Fibroblast of villous mesenchyme (primary cell): ENCODE data around the gene MICALL2. TPM values are rescaled to one million over a fixed set of nuclear protein-coding genes. Genes with fewer than 3 reads are reported as not detected.

Experiments
- DNase-seq: peaks from one replicate; pipeline ENCODE4 v3.0.0-alpha.2; 2010; ENCODE audit warnings: low read depth
- H3K4me3 ChIP-seq: 2 replicates; pipeline ENCODE4 v1.5.1; 2011; ENCODE audit warnings: low read depth, mild to moderate bottlenecking, low read length
- CTCF ChIP-seq: IDR thresholded peaks from 2 replicates; pipeline ENCODE4 v1.5.1; 2012; ENCODE audit warnings: low read depth, mild to moderate bottlenecking, low read length; ENCODE audit not compliant: insufficient read depth
- total RNA-seq: library from RNA; depleted of rRNA; stranded (reverse); fragments of >200 nt; gene quantifications from 2 replicates; pipeline ENCODE4 v1.2.3, GENCODE V29; 2012

MICALL2 gene
- total RNA-seq, 1 donor = 34.5 TPM

GRCh38 chr7:1394371-1394770 is 64.9 kb downstream of the MICALL2 start:
- DNase-seq = no peak
- no peak overlapping the region for H3K4me3 ChIP-seq
- TF ChIP-seq CTCF = no peak

- DNase-seq = no peak
- no peak overlapping the region for H3K4me3 ChIP-seq
- TF ChIP-seq CTCF = no peak
These were observed 65.8 kb downstream of the MICALL2 start for GRCh38 chr7:1393421-1393820.

- TF ChIP-seq CTCF = no peak
- H3K4me3 ChIP-seq = no peak overlapping the region
- no peak for DNase-seq
These were observed 66.7 kb downstream of the MICALL2 start for GRCh38 chr7:1392556-1392955.

GRCh38 chr7:1391449-1391848 is 67.8 kb downstream of the MICALL2 start:
- no peak for DNase-seq
- TF ChIP-seq CTCF = no peak
- no peak overlapping the region for H3K4me3 ChIP-seq

GRCh38 chr7:1388703-1389335 is 70.5 kb downstream of the MICALL2 start:
- no peak for TF ChIP-seq CTCF
- DNase-seq = no peak
- H3K4me3 ChIP-seq = no peak overlapping the region

DNA sequence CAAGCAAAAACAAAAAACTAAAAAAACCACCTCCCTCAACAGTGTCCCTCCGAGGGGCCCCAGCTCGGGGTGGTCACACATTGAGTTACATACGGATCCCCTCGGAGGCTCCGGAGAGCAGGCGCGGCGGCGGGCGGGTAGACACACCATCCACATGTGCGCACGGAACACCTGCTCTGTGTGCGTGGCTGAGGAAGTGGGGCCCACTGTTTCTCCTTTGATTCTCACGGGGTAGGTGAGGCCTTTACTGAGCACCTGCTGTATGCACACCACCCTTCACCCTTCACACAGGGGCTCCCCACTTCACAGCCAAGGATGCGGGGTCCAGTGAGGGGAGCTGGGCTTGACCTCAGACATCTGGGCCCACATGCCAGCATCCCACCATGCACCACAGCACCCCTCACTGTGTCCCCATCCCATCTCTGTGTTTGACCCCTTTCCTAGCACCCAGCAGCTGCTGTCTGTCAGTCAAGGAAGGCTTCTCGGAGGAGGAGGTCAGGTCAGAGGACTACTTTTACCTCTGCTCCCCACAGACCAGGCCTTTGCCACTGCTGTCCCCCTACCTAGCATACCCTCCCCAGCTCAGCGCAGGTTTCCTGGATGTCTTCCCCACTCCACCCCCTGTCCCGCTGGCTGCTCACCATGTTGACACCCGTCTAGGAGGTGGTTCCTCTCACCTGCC is 71.1 kb downstream of the MICALL2 start:
- no peak for DNase-seq
- TF ChIP-seq CTCF = no peak
- H3K4me3 ChIP-seq = no peak overlapping the region

GRCh38 chr7:1387261-1387660 is 72.0 kb downstream of the MICALL2 start:
- TF ChIP-seq CTCF = no peak
- DNase-seq = no peak
- no peak overlapping the region for H3K4me3 ChIP-seq
